ENCODE measurements around the gene ALG1. TPM values are rescaled to one million over a fixed set of nuclear protein-coding genes. Genes with fewer than 3 reads are reported as not detected.

The ALG1 gene
- total RNA-seq, 1 donor from 2014 or later = 27.2 TPM

GRCh38 chr16:5060073-5060641 is 11.5 kb upstream of the ALG1 start:
- DNase-seq (ENCODE audit: low spot score in 2 of 2) = no peak
- intact Hi-C loops (cut with DNase I) = no loop called here
- Histone ChIP-seq H3K36me3 (no peaks in the 10 kb centered on the region), H3K9me3 (no peaks in the 10 kb centered on the region), H3K4me1 (peaks cover 0 to 2% of the 10 kb centered on the region in 2 donors), H3K27ac (no peak overlapping the region), H3K27me3 (no peaks in the 10 kb centered on the region), H3K4me3 (no peak overlapping the region)
- TF ChIP-seq CTCF (IDR thresholded peaks at IDR 0.05) = no peak

- intact Hi-C loops (cut with DNase I) = no loop called here
- Histone ChIP-seq H3K36me3 (no peaks in the 10 kb centered on the region), H3K9me3 (no peaks in the 10 kb centered on the region), H3K4me1 (peaks cover 0 to 2% of the 10 kb centered on the region in 2 donors), H3K27ac (no peak overlapping the region), H3K4me3 (no peak overlapping the region), H3K27me3 (no peaks in the 10 kb centered on the region)
- TF ChIP-seq CTCF (IDR thresholded peaks at IDR 0.05) = no peak
- DNase-seq (ENCODE audit: low spot score in 2 of 2) = no peak
Observed at GRCh38 chr16:5062051-5062450, 9.6 kb upstream of the ALG1 start.

- no peaks in the 10 kb centered on the region for H3K9me3 ChIP-seq
- intact Hi-C loops (cut with DNase I) = no loop called here
- DNase-seq (ENCODE audit: low spot score in 2 of 2) = no peak
- H3K27me3 ChIP-seq = no peaks in the 10 kb centered on the region
- TF ChIP-seq CTCF (IDR thresholded peaks at IDR 0.05) = no peak
- no peak overlapping the region for H3K27ac ChIP-seq
- H3K36me3 ChIP-seq = no peaks in the 10 kb centered on the region
- H3K4me3 ChIP-seq = no peak overlapping the region
- H3K4me1 ChIP-seq = peaks cover 0 to 2% of the 10 kb centered on the region in 2 donors
Observed at GRCh38 chr16:5062790-5063765, 8.6 kb upstream of the ALG1 start.

- Histone ChIP-seq H3K4me3 (no peak overlapping the region), H3K4me1 (peaks cover 0 to 2% of the 10 kb centered on the region in 2 donors), H3K27me3 (no peaks in the 10 kb centered on the region), H3K9me3 (no peaks in the 10 kb centered on the region), H3K27ac (no peak overlapping the region), H3K36me3 (no peaks in the 10 kb centered on the region)
- TF ChIP-seq CTCF (IDR thresholded peaks at IDR 0.05) = no peak
- no peak for DNase-seq (ENCODE audit: low spot score in 2 of 2)
- intact Hi-C loops (cut with DNase I) = no loop called here
Observed at GRCh38 chr16:5064915-5065314, 6.7 kb upstream of the ALG1 start.

GRCh38 chr16:5065326-5065725 is 6.3 kb upstream of the ALG1 start:
- H3K27ac ChIP-seq = peak overlapping the region in 1 of 2 donors; percentile 34
- H3K9me3 ChIP-seq = no peaks in the 10 kb centered on the region
- intact Hi-C loops (cut with DNase I) = no loop called here

More at GRCh38 chr16:5065326-5065725, 6.3 kb upstream of the ALG1 start:
- H3K36me3 ChIP-seq = no peaks in the 10 kb centered on the region
- no peaks in the 10 kb centered on the region for H3K27me3 ChIP-seq
- no peak for DNase-seq (ENCODE audit: low spot score in 2 of 2)
- peak overlapping the region in 1 of 2 donors; percentile 15 for H3K4me3 ChIP-seq
- TF ChIP-seq CTCF (IDR thresholded peaks at IDR 0.05) = no peak
- peaks cover 0 to 2% of the 10 kb centered on the region in 2 donors for H3K4me1 ChIP-seq
